H1 (cell line): Measurements from ENCODE around the gene SH3RF2. TPM values are rescaled to one million over a fixed set of nuclear protein-coding genes. Genes with fewer than 3 reads are reported as not detected.

Source experiments
- CTCF ChIA-PET: fragments of 300-600 bp; sonication (Branson Sonifier 250); formaldehyde crosslinking; loops from one replicate; lab custom pipeline; 2021; ENCODE audit not compliant: partially characterized antibody; lab: Charles Lee
- POLR2A ChIA-PET: fragments of 300-600 bp; sonication (Branson Sonifier 250); formaldehyde crosslinking; loops from one replicate; lab custom pipeline; 2021; ENCODE audit warnings: inconsistent platforms; ENCODE audit not compliant: partially characterized antibody; lab: Charles Lee
- DNase-seq, 2 experiments: peaks; one replicate each; pipeline versions ENCODE4 v3.0.0 to v3.0.0-alpha.2; 2010 to 2022; ENCODE audit warnings: low spot score in 2 of 2, low read depth in 1 of 2, mixed read lengths in 1 of 2
- FAIRE-seq: peaks from 2 replicates; lab custom pipeline; 2011; peaks lifted over from hg19 to GRCh38; lab: Jason Lieb, UNC
- H2AFZ ChIP-seq: 2 replicates; pipeline ENCODE4 v1.8.1; 2012; ENCODE audit warnings: low read length, inconsistent platforms
- H2AK5ac ChIP-seq: 2 replicates; pipeline ENCODE4 v1.6.1; 2013; ENCODE audit warnings: low read depth, low read length
- H2BK120ac ChIP-seq: replicated peaks from 2 replicates; pipeline ENCODE3; 2013; ENCODE audit warnings: low read depth, low read length, inconsistent platforms
- H2BK12ac ChIP-seq: 2 replicates; pipeline ENCODE4 v1.6.1; 2013; ENCODE audit warnings: low read depth, low read length
- H2BK15ac ChIP-seq: 2 replicates; pipeline ENCODE4 v1.6.1; 2013; ENCODE audit warnings: low read length
- H2BK20ac ChIP-seq: 2 replicates; pipeline ENCODE4 v1.6.1; 2013; ENCODE audit warnings: low read length
- H2BK5ac ChIP-seq: 2 replicates; pipeline ENCODE4 v1.6.1; 2013; ENCODE audit warnings: low read depth, low read length
- H3K14ac ChIP-seq: 2 replicates; pipeline ENCODE4 v1.6.1; 2013; ENCODE audit warnings: inconsistent platforms; ENCODE audit not compliant: insufficient read length
- H3K18ac ChIP-seq: 2 replicates; pipeline ENCODE4 v1.6.1; 2013; ENCODE audit warnings: low read length; ENCODE audit errors: extremely low read depth
- H3K23ac ChIP-seq: 2 replicates; pipeline ENCODE4 v1.6.1; 2013; ENCODE audit warnings: inconsistent platforms; ENCODE audit not compliant: insufficient read length
- H3K23me2 ChIP-seq: 2 replicates; pipeline ENCODE4 v1.6.1; 2013; ENCODE audit warnings: low read depth, low read length
- H3K27ac ChIP-seq: 2 replicates; pipeline ENCODE4 v1.6.1; 2011; ENCODE audit warnings: low read depth, low read length, inconsistent platforms
- H3K27me3 ChIP-seq, 4 experiments: replicated peaks in 1 of 4; 1 replicate in 1 of 4; 2 replicates in 3 of 4; pipeline versions ENCODE4 v1.6.1 to v1.8.1; 2011 to 2013; ENCODE audit warnings: low read length in 3 of 4, mild to moderate bottlenecking in 3 of 4, inconsistent platforms in 2 of 4, mixed read lengths in 2 of 4, moderate library complexity in 1 of 4; ENCODE audit not compliant: control insufficient read depth in 3 of 4, insufficient read depth in 3 of 4; ENCODE audit errors: extremely low read depth in 1 of 4
- H3K36me3 ChIP-seq, 4 experiments: 2 replicates each; pipeline versions ENCODE4 v1.6.1 to v1.8.1; 2011 to 2013; ENCODE audit warnings: mild to moderate bottlenecking in 4 of 4, low read length in 3 of 4, moderate library complexity in 2 of 4, control low read depth in 1 of 4, inconsistent platforms in 1 of 4; ENCODE audit not compliant: insufficient read depth in 4 of 4, control insufficient read depth in 2 of 4
- H3K4ac ChIP-seq: replicated peaks from 2 replicates; pipeline ENCODE3; 2013; ENCODE audit warnings: low read length, low read depth, mixed read lengths, inconsistent platforms; ENCODE audit not compliant: insufficient read length
- H3K4me1 ChIP-seq, 4 experiments: replicated peaks in 1 of 4; 1 replicate in 1 of 4; 2 replicates in 3 of 4; pipeline versions ENCODE4 v1.6.1 to v1.8.1; 2011 to 2013; ENCODE audit warnings: low read length in 3 of 4, inconsistent platforms in 2 of 4, mixed read lengths in 1 of 4; ENCODE audit not compliant: insufficient read depth in 4 of 4, control insufficient read depth in 3 of 4
- H3K4me2 ChIP-seq, 2 experiments: 2 replicates each; pipeline versions ENCODE4 v1.6.1 to v1.8.1; 2011 to 2013; ENCODE audit warnings: low read depth in 2 of 2, low read length in 2 of 2, control low read depth in 1 of 2, inconsistent platforms in 1 of 2, mild to moderate bottlenecking in 1 of 2; ENCODE audit not compliant: insufficient read depth in 1 of 2
- H3K4me3 ChIP-seq, 4 experiments: fragments of 200-600, 300-600 bp in 1 of 4; sonication (generic), shearing (Covaris generic), sonication (Bioruptor Twin) in 1 of 4; 2 replicates each; pipeline versions ENCODE4 v1.5.1 to v1.8.1; 2011 to 2016; ENCODE audit warnings: low read length in 4 of 4, low read depth in 3 of 4, control low read depth in 2 of 4, inconsistent platforms in 2 of 4, mild to moderate bottlenecking in 2 of 4, mixed read lengths in 1 of 4, moderate library complexity in 1 of 4; ENCODE audit not compliant: insufficient read depth in 2 of 4; ENCODE audit errors: extremely low read depth in 1 of 4
- H3K56ac ChIP-seq: replicated peaks from 2 replicates; pipeline ENCODE3; 2013; ENCODE audit warnings: low read depth, mild to moderate bottlenecking, mixed read lengths, low read length, inconsistent platforms; ENCODE audit not compliant: insufficient read length
- H3K79me1 ChIP-seq: 2 replicates; pipeline ENCODE4 v1.6.1; 2013; ENCODE audit warnings: low read depth, low read length, control low read depth
- H3K79me2 ChIP-seq, 2 experiments: 2 replicates each; pipeline versions ENCODE4 v1.6.1 to v1.8.1; 2012 to 2013; ENCODE audit warnings: low read length in 2 of 2, mild to moderate bottlenecking in 2 of 2, inconsistent platforms in 1 of 2; ENCODE audit not compliant: insufficient read depth in 2 of 2, control insufficient read depth in 1 of 2
- H3K9ac ChIP-seq, 4 experiments: replicated peaks in 1 of 4; 1 replicate in 1 of 4; 2 replicates in 3 of 4; pipeline versions ENCODE4 v1.6.1 to v1.8.1; 2011 to 2013; ENCODE audit warnings: low read depth in 3 of 4, low read length in 3 of 4, control low read depth in 2 of 4, mild to moderate bottlenecking in 2 of 4, moderate library complexity in 2 of 4, inconsistent platforms in 1 of 4; ENCODE audit errors: extremely low read depth in 1 of 4
- H3K9me3 ChIP-seq, 2 experiments: 2 replicates each; pipeline versions ENCODE4 v1.6.1 to v1.8.1; 2012 to 2013; ENCODE audit warnings: mild to moderate bottlenecking in 2 of 2, moderate library complexity in 2 of 2, control low read depth in 1 of 2, inconsistent platforms in 1 of 2, low read depth in 1 of 2, low read length in 1 of 2, mixed read lengths in 1 of 2; ENCODE audit not compliant: insufficient read depth in 2 of 2
- H4K20me1 ChIP-seq, 2 experiments: replicated peaks in 1 of 2; 2 replicates each; pipeline versions ENCODE3 to v1.8.1; 2011 to 2013; ENCODE audit warnings: inconsistent platforms in 2 of 2, low read length in 2 of 2, mild to moderate bottlenecking in 1 of 2; ENCODE audit not compliant: insufficient read depth in 2 of 2, control insufficient read depth in 1 of 2
- H4K5ac ChIP-seq: 2 replicates; pipeline ENCODE4 v1.6.1; 2013; ENCODE audit warnings: low read length, low read depth, mixed read lengths, inconsistent platforms; ENCODE audit not compliant: insufficient read length
- H4K8ac ChIP-seq: 2 replicates; pipeline ENCODE4 v1.8.0; 2013; ENCODE audit warnings: mild to moderate bottlenecking, moderate library complexity, low read length, inconsistent platforms; ENCODE audit not compliant: insufficient read depth; ENCODE audit errors: extremely low read depth
- H4K91ac ChIP-seq: replicated peaks from 2 replicates; pipeline ENCODE3; 2013; ENCODE audit warnings: low read length, mixed read lengths, inconsistent platforms; ENCODE audit not compliant: insufficient read length
- JUND ChIP-seq: IDR thresholded peaks from 2 replicates; pipeline ENCODE4 v1.6.1; 2011; ENCODE audit warnings: mild to moderate bottlenecking, improper control_type of control experiment, low read length
- TEAD4 ChIP-seq: IDR thresholded peaks from 2 replicates; pipeline ENCODE4 v1.6.1; 2012; ENCODE audit warnings: low read depth, low read length, inconsistent platforms, mixed read lengths
- WGBS, 2 experiments: shearing (Covaris generic) in 1 of 2; methylation state at CpG; one replicate each; pipeline versions ENCODE4 v1.1.6 to v1.1.7; 2013 to 2015; ENCODE audit warnings: low lambda C conversion rate in 2 of 2, mixed read lengths in 2 of 2, inconsistent platforms in 1 of 2, low coverage in 1 of 2, missing lambda C conversion rate in 1 of 2; ENCODE audit not compliant: insufficient replicate concordance in 2 of 2, insufficient coverage in 1 of 2, insufficient read length in 1 of 2; ENCODE audit errors: extremely low coverage in 1 of 2, missing lambda C conversion rate in 1 of 2; 5-methylcytosine and 5-hydroxymethylcytosine counted together
- polyA plus RNA-seq, 7 experiments: library from polyadenylated mRNA; depleted of rRNA in 3 of 7; stranded (reverse) in 5 of 7; unstranded in 2 of 7; fragments of >200 nt in 5 of 7; fragments of 200-250 nt in 2 of 7; gene quantifications; 1 replicate in 5 of 7; 2 replicates in 1 of 7; 4 replicates in 1 of 7; pipeline versions ENCODE4 v1.2.1 to v1.2.3, GENCODE V29; 2011 to 2013; ENCODE audit warnings: missing spikeins in 2 of 7, mixed read lengths in 2 of 7
- total RNA-seq: library from RNA; stranded (reverse); fragmentation: NEBNext Ultra II Directional; extraction: Animal tissue kit (Norgen Biotek cat#: 25700); gene quantifications from 2 replicates; pipeline ENCODE4 v1.2.1, GENCODE V29; 2021
- TF ChIP-seq, protein P1 (sequence below): IDR thresholded peaks from 2 replicates; pipeline ENCODE4 v1.6.1; 2011; ENCODE audit warnings: low read depth, mild to moderate bottlenecking, low read length; ENCODE audit not compliant: insufficient read depth

SH3RF2 gene
- total and polyA plus RNA-seq, 2 of the 8 experiments (the other 6 are each of a cell fraction or from before 2014, with no cell fraction given): 0.80 to 0.95 TPM

DNA sequence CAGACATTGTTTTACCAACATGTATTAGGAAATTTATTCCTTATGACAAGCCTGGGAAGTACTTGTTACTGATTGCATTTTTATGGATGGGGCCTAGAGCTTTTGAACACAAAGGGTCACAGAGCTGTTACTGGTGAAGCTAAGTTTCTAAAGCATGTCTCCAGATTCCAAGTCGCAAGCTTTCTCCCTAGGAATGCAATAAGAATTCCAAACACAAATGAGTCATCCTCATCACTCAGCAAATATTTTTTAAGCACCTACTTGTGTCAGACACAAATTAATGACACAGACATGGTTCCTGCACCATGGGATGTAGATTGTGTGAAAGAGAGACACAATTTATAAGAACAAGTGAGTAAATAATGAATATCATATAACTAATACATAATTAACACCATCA lies 11.0 kb upstream of the SH3RF2 start:
- Histone ChIP-seq H3K4me2 (no peak overlapping the region), H3K79me2 (no peaks in the 10 kb centered on the region), H3K9me3 (no peaks in the 10 kb centered on the region), H3K9ac (no peak overlapping the region), H4K20me1 (no peaks in the 10 kb centered on the region), H2BK20ac (no peak overlapping the region), H2BK15ac (no peak overlapping the region), H2AFZ (no peak overlapping the region), H2BK12ac (no peak overlapping the region), H3K56ac (no peak overlapping the region), H4K8ac (no peak overlapping the region), H3K23me2 (no peaks in the 10 kb centered on the region), H3K36me3 (no peaks in the 10 kb centered on the region), H3K27me3 (no peaks in the 10 kb centered on the region), H2BK120ac (no peak overlapping the region), H4K5ac (no peak overlapping the region), H2BK5ac (no peak overlapping the region), H3K4me3 (no peak overlapping the region), H3K4me1 (peaks cover 0 to 4% (median 2%) of the 10 kb centered on the region in 4 experiments; a peak in 3 of 7 replicates), H4K91ac (no peak overlapping the region), H3K79me1 (no peaks in the 10 kb centered on the region), H3K23ac (no peak overlapping the region), H3K14ac (no peak overlapping the region), H3K27ac (no peak overlapping the region), H3K18ac (no peak overlapping the region), H3K4ac (no peak overlapping the region), H2AK5ac (no peak overlapping the region)
- ChIA-PET CTCF (interaction anchor here (0.6 to 1.6 kb wide), 6 partner anchors 9 to 127 kb away, joined by 3 to 6 read pairs (median 4); no protein-coding TSS in a partner anchor), POLR2A (no interaction called here)
- TF ChIP-seq TEAD4 (peak; percentile 74), JUND (peak; percentile 86)
- TF ChIP-seq, protein P1, sequence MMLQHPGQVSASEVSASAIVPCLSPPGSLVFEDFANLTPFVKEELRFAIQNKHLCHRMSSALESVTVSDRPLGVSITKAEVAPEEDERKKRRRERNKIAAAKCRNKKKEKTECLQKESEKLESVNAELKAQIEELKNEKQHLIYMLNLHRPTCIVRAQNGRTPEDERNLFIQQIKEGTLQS: no peak
- FAIRE-seq (peak; percentile 24), DNase-seq (no peak)
- WGBS, 2 experiments: 27% methylated on average over 1 of the region's 1 CpG; no CpG with 5 or more reads in 1 of the 2 experiments
